ENCODE data around the gene PC. TPM values are rescaled to one million over a fixed set of nuclear protein-coding genes. Genes with fewer than 3 reads are reported as not detected.

Gene PC
- total RNA-seq, 1 experiment from 2014 or later = 40.5 TPM

- intact Hi-C loops (cut with micrococcal nuclease; ENCODE audit: unreplicated experiment) = no loop called here
- Mint-ChIP-seq H3K27me3 (ENCODE audit: unreplicated experiment) (no peaks in the 10 kb centered on the region), H3K9me3 (ENCODE audit: low read depth, unreplicated experiment) (no peaks in the 10 kb centered on the region), H3K36me3 (ENCODE audit: insufficient read depth, unreplicated experiment) (no peaks in the 10 kb centered on the region), H3K27ac (ENCODE audit: unreplicated experiment) (no peak overlapping the region), H3K4me1 (ENCODE audit: low read depth, unreplicated experiment) (no peaks in the 10 kb centered on the region), H3K4me3 (ENCODE audit: low read depth, unreplicated experiment) (no peak overlapping the region)
- BruUV-seq (replicated peaks) = no TSS peak
- CTCF ChIA-PET = interaction anchor here (0.6 kb wide), 1 partner anchor 11 kb away, joined by 7 read pairs; no protein-coding TSS in a partner anchor
- DNase-seq = no peak
- no peak for TF ChIP-seq CTCF (IDR thresholded peaks at IDR 0.05; ENCODE audit: unreplicated experiment)
Measured at GRCh38 chr11:66912911-66913310, 45.3 kb downstream of the PC start.

- H3K27ac Mint-ChIP-seq (ENCODE audit: unreplicated experiment) = no peak overlapping the region
- no peaks in the 10 kb centered on the region for H3K36me3 Mint-ChIP-seq (ENCODE audit: insufficient read depth, unreplicated experiment)
- no peak overlapping the region for H3K4me3 Mint-ChIP-seq (ENCODE audit: low read depth, unreplicated experiment)
- BruUV-seq (replicated peaks) = no TSS peak
- H3K27me3 Mint-ChIP-seq (ENCODE audit: unreplicated experiment) = no peaks in the 10 kb centered on the region
- H3K4me1 Mint-ChIP-seq (ENCODE audit: low read depth, unreplicated experiment) = no peaks in the 10 kb centered on the region
- CTCF ChIA-PET = interaction anchor here (0.6 kb wide), 2 partner anchors 11 to 12 kb away, joined by 3 to 7 read pairs; no protein-coding TSS in a partner anchor
- no peak for DNase-seq
- H3K9me3 Mint-ChIP-seq (ENCODE audit: low read depth, unreplicated experiment) = no peaks in the 10 kb centered on the region
- no peak for TF ChIP-seq CTCF (IDR thresholded peaks at IDR 0.05; ENCODE audit: unreplicated experiment)
- intact Hi-C loops (cut with micrococcal nuclease; ENCODE audit: unreplicated experiment) = no loop called here
Measured at GRCh38 chr11:66912361-66912760, 45.8 kb downstream of the PC start.

- Mint-ChIP-seq H3K36me3 (ENCODE audit: insufficient read depth, unreplicated experiment) (no peaks in the 10 kb centered on the region), H3K4me1 (ENCODE audit: low read depth, unreplicated experiment) (peaks cover 4% of the 10 kb centered on the region), H3K27me3 (ENCODE audit: unreplicated experiment) (no peaks in the 10 kb centered on the region), H3K4me3 (ENCODE audit: low read depth, unreplicated experiment) (no peak overlapping the region), H3K27ac (ENCODE audit: unreplicated experiment) (no peak overlapping the region), H3K9me3 (ENCODE audit: low read depth, unreplicated experiment) (no peaks in the 10 kb centered on the region)
- no peak for DNase-seq
- TF ChIP-seq CTCF (IDR thresholded peaks at IDR 0.05; ENCODE audit: unreplicated experiment) = no peak
- CTCF ChIA-PET = no interaction called here
- intact Hi-C loops (cut with micrococcal nuclease; ENCODE audit: unreplicated experiment) = no loop called here
- no TSS peak for BruUV-seq (replicated peaks)
Measured at GRCh38 chr11:66910669-66911068, 47.5 kb downstream of the PC start.

- no TSS peak for BruUV-seq (replicated peaks)
- no peaks in the 10 kb centered on the region for H3K9me3 Mint-ChIP-seq (ENCODE audit: low read depth, unreplicated experiment)
- TF ChIP-seq CTCF (IDR thresholded peaks at IDR 0.05; ENCODE audit: unreplicated experiment) = no peak
- H3K27ac Mint-ChIP-seq (ENCODE audit: unreplicated experiment) = no peak overlapping the region
- H3K4me1 Mint-ChIP-seq (ENCODE audit: low read depth, unreplicated experiment) = peaks cover 11% of the 10 kb centered on the region
- DNase-seq = no peak
- H3K27me3 Mint-ChIP-seq (ENCODE audit: unreplicated experiment) = no peaks in the 10 kb centered on the region
- no peak overlapping the region for H3K4me3 Mint-ChIP-seq (ENCODE audit: low read depth, unreplicated experiment)
- CTCF ChIA-PET = no interaction called here
- intact Hi-C loops (cut with micrococcal nuclease; ENCODE audit: unreplicated experiment) = no loop called here
- no peaks in the 10 kb centered on the region for H3K36me3 Mint-ChIP-seq (ENCODE audit: insufficient read depth, unreplicated experiment)
Measured at GRCh38 chr11:66910016-66910415, 48.2 kb downstream of the PC start.

All from Calu3 (cell line).